Effector memory CD8-positive, alpha-beta T cell (primary cell): ENCODE data around the gene CTPS2.
"Not testable (repeated sequence)": the region's sequence is repeated elsewhere in the genome, so short reads cannot be mapped to it uniquely, and the experiment has no call there.

ENCODE experiments used
- ATAC-seq: fragments of 150-1000 bp; cut with Tn5 transposase; replicated peaks from 2 replicates; pipeline ENCODE4 v1.10.0; 2021; ENCODE audit warnings: mild to moderate bottlenecking, moderate library complexity
- DNase-seq, 3 experiments: peaks; one replicate each; pipeline ENCODE4 v3.0.0; 2021
- H3K27ac Mint-ChIP-seq, 2 donors: one replicate each; pipeline ENCODE4 v1.8.0; 2022; ENCODE audit warnings: mild to moderate bottlenecking in 2 of 2, mixed read lengths in 2 of 2, moderate library complexity in 2 of 2
- H3K27me3 Mint-ChIP-seq, 2 donors: one replicate each; pipeline ENCODE4 v1.8.0; 2022; ENCODE audit warnings: mixed read lengths in 2 of 2
- H3K36me3 Mint-ChIP-seq: one replicate; pipeline ENCODE4 v1.8.0; 2022; ENCODE audit warnings: mild to moderate bottlenecking, moderate library complexity, mixed read lengths; ENCODE audit not compliant: insufficient read depth
- H3K4me1 Mint-ChIP-seq, 2 donors: one replicate each; pipeline ENCODE4 v1.8.0; 2022; ENCODE audit warnings: low read depth in 2 of 2, mixed read lengths in 2 of 2
- H3K4me3 Mint-ChIP-seq, 2 donors: one replicate each; pipeline ENCODE4 v1.8.0; 2022; ENCODE audit warnings: mild to moderate bottlenecking in 2 of 2, mixed read lengths in 2 of 2, moderate library complexity in 2 of 2
- H3K9me3 Mint-ChIP-seq, 2 donors: one replicate each; pipeline ENCODE4 v1.8.0; 2022; ENCODE audit warnings: mixed read lengths in 2 of 2
- total RNA-seq, 9 experiments: gene quantifications; one replicate each; lab custom pipeline; 2026; lab: John Stamatoyannopoulos, UW

Gene CTPS2
- total RNA-seq, result 4.8 to 19.5 (median 9.4) reads per million in 9 experiments

GRCh38 chrX:16712548-16713155 lies at the start of gene CTPS2:
CTPS2 (minus strand) TSS chrX:16712669; CDS start chrX:16702902, 9,767 bp downstream.
- ATAC-seq, result peak; percentile 88
- H3K9me3 Mint-ChIP-seq, result no peaks in the 10 kb centered on the region
- H3K36me3 Mint-ChIP-seq, result no peaks in the 10 kb centered on the region
- H3K4me1 Mint-ChIP-seq, result peaks cover 4 to 14% of the 10 kb centered on the region in 2 donors
- peak within 1 kb of the TSS; percentile 86 to 87 for H3K4me3 Mint-ChIP-seq
- H3K27me3 Mint-ChIP-seq, result no peaks in the 10 kb centered on the region
- H3K27ac Mint-ChIP-seq, result peak within 1 kb of the TSS; percentile 90 to 91
- DNase-seq, result peak; percentile 26 to 35 (median 30)

GRCh38 chrX:16761500-16761899 lies 49.0 kb upstream of the CTPS2 start:
- DNase-seq, H3K4me1 Mint-ChIP-seq, H3K9me3 Mint-ChIP-seq, ATAC-seq, H3K27me3 Mint-ChIP-seq, H3K27ac Mint-ChIP-seq, H3K4me3 Mint-ChIP-seq: not testable (repeated sequence)
- peaks cover 45% of the 10 kb centered on the region for H3K36me3 Mint-ChIP-seq

GRCh38 chrX:16756724-16757123 lies 44.3 kb upstream of the CTPS2 start:
- Mint-ChIP-seq H3K27me3 (no peaks in the 10 kb centered on the region), H3K4me3 (no peak overlapping the region), H3K4me1 (peaks cover 0 to 3% of the 10 kb centered on the region in 2 donors), H3K9me3 (no peaks in the 10 kb centered on the region), H3K36me3 (peaks cover 66% of the 10 kb centered on the region), H3K27ac (no peak overlapping the region)
- ATAC-seq (no peak), DNase-seq (no peak)

- DNase-seq (no peak), ATAC-seq (no peak)
- Mint-ChIP-seq H3K9me3 (no peaks in the 10 kb centered on the region), H3K27ac (no peak overlapping the region), H3K27me3 (no peaks in the 10 kb centered on the region), H3K4me1 (peaks cover 0 to 3% of the 10 kb centered on the region in 2 donors), H3K4me3 (no peak overlapping the region), H3K36me3 (peaks cover 64% of the 10 kb centered on the region)
Observed at GRCh38 chrX:16754019-16754418, 41.5 kb upstream of the CTPS2 start.

GRCh38 chrX:16750136-16750535 lies 37.7 kb upstream of the CTPS2 start:
- no peaks in the 10 kb centered on the region for H3K27me3 Mint-ChIP-seq
- H3K9me3 Mint-ChIP-seq, result no peaks in the 10 kb centered on the region
- peaks cover 69% of the 10 kb centered on the region for H3K36me3 Mint-ChIP-seq
- peaks cover 0 to 3% of the 10 kb centered on the region in 2 donors for H3K4me1 Mint-ChIP-seq
- DNase-seq (no peak), ATAC-seq (no peak)
- no peak overlapping the region for H3K27ac Mint-ChIP-seq
- no peak overlapping the region for H3K4me3 Mint-ChIP-seq

- ATAC-seq (no peak), DNase-seq (no peak)
- H3K4me1 Mint-ChIP-seq, result no peaks in the 10 kb centered on the region
- H3K9me3 Mint-ChIP-seq, result no peaks in the 10 kb centered on the region
- H3K36me3 Mint-ChIP-seq, result peaks cover 69% of the 10 kb centered on the region
- H3K27ac Mint-ChIP-seq, result peak overlapping the region in 1 of 2 donors; percentile 20
- no peak overlapping the region for H3K4me3 Mint-ChIP-seq
- H3K27me3 Mint-ChIP-seq, result no peaks in the 10 kb centered on the region
Observed at GRCh38 chrX:16748425-16748824, 36.0 kb upstream of the CTPS2 start.

- H3K4me1 Mint-ChIP-seq, result no peaks in the 10 kb centered on the region
- DNase-seq (no peak), ATAC-seq (no peak)
- H3K4me3 Mint-ChIP-seq, result no peak overlapping the region
- no peak overlapping the region for H3K27ac Mint-ChIP-seq
- no peaks in the 10 kb centered on the region for H3K9me3 Mint-ChIP-seq
- H3K36me3 Mint-ChIP-seq, result peaks cover 85% of the 10 kb centered on the region
- no peaks in the 10 kb centered on the region for H3K27me3 Mint-ChIP-seq
Observed at GRCh38 chrX:16745659-16746058, 33.2 kb upstream of the CTPS2 start.

GRCh38 chrX:16745102-16745501 lies 32.6 kb upstream of the CTPS2 start:
- Mint-ChIP-seq H3K36me3 (peaks cover 85% of the 10 kb centered on the region), H3K27ac (no peak overlapping the region), H3K4me1 (no peaks in the 10 kb centered on the region), H3K9me3 (no peaks in the 10 kb centered on the region), H3K27me3 (no peaks in the 10 kb centered on the region), H3K4me3 (no peak overlapping the region)
- ATAC-seq (no peak), DNase-seq (no peak)

- Mint-ChIP-seq H3K27ac (peak overlapping the region in 1 of 2 donors; percentile 30), H3K27me3 (no peaks in the 10 kb centered on the region), H3K9me3 (no peaks in the 10 kb centered on the region), H3K4me3 (no peak overlapping the region), H3K4me1 (no peaks in the 10 kb centered on the region), H3K36me3 (peaks cover 84% of the 10 kb centered on the region)
- DNase-seq, result no peak
- no peak for ATAC-seq
Observed at GRCh38 chrX:16743604-16744325, 31.3 kb upstream of the CTPS2 start.

GRCh38 chrX:16739574-16739973 lies 27.1 kb upstream of the CTPS2 start:
- Mint-ChIP-seq H3K27ac (no peak overlapping the region), H3K4me1 (no peaks in the 10 kb centered on the region), H3K9me3 (no peaks in the 10 kb centered on the region), H3K27me3 (no peaks in the 10 kb centered on the region), H3K4me3 (no peak overlapping the region), H3K36me3 (peaks cover 68% of the 10 kb centered on the region)
- ATAC-seq (no peak), DNase-seq (no peak)

GRCh38 chrX:16737024-16737423 lies 24.6 kb upstream of the CTPS2 start:
- no peak for DNase-seq
- H3K36me3 Mint-ChIP-seq, result peaks cover 45% of the 10 kb centered on the region
- no peaks in the 10 kb centered on the region for H3K27me3 Mint-ChIP-seq
- H3K4me3 Mint-ChIP-seq, result no peak overlapping the region
- no peaks in the 10 kb centered on the region for H3K9me3 Mint-ChIP-seq
- no peak for ATAC-seq
- no peak overlapping the region for H3K27ac Mint-ChIP-seq
- H3K4me1 Mint-ChIP-seq, result no peaks in the 10 kb centered on the region

- H3K9me3 Mint-ChIP-seq, result no peaks in the 10 kb centered on the region
- DNase-seq, result no peak
Observed at GRCh38 chrX:16733013-16733412, 20.5 kb upstream of the CTPS2 start.

GRCh38 chrX:16730450-16730849 lies 18.0 kb upstream of the CTPS2 start:
- Mint-ChIP-seq H3K4me1 (peaks cover 4% of the 10 kb centered on the region in 2 donors), H3K4me3 (no peak overlapping the region), H3K27ac (no peak overlapping the region), H3K36me3 (peaks cover 6% of the 10 kb centered on the region), H3K9me3 (no peaks in the 10 kb centered on the region), H3K27me3 (no peaks in the 10 kb centered on the region)
- no peak for DNase-seq
- no peak for ATAC-seq

More at GRCh38 chrX:16733013-16733412, 20.5 kb upstream of the CTPS2 start:
- Mint-ChIP-seq H3K4me1 (no peaks in the 10 kb centered on the region), H3K4me3 (no peak overlapping the region), H3K27ac (no peak overlapping the region), H3K36me3 (peaks cover 19% of the 10 kb centered on the region), H3K27me3 (no peaks in the 10 kb centered on the region)
- ATAC-seq, result no peak

GRCh38 chrX:16727637-16728036 lies 15.2 kb upstream of the CTPS2 start:
- peaks cover 7 to 15% of the 10 kb centered on the region in 2 donors for H3K4me1 Mint-ChIP-seq
- ATAC-seq (no peak), DNase-seq (no peak)
- H3K27ac Mint-ChIP-seq, result no peak overlapping the region
- H3K36me3 Mint-ChIP-seq, result no peaks in the 10 kb centered on the region
- H3K9me3 Mint-ChIP-seq, result no peaks in the 10 kb centered on the region
- no peaks in the 10 kb centered on the region for H3K27me3 Mint-ChIP-seq
- no peak overlapping the region for H3K4me3 Mint-ChIP-seq
